Neural cell (in vitro differentiated cells): ENCODE measurements around the gene SH3GL3. TPM values are rescaled to one million over a fixed set of nuclear protein-coding genes. Genes with fewer than 3 reads are reported as not detected.

ENCODE experiments used
- H2AFZ ChIP-seq: fragments of 200-600, 300-800 bp; sonication (generic), shearing (Covaris generic); 2 replicates; pipeline ENCODE4 v1.6.0; 2014; ENCODE audit warnings: low read depth, mild to moderate bottlenecking, antibody characterized with exemption, low read length, moderate library complexity
- H3F3A ChIP-seq: fragments of 200-600 bp; shearing (Covaris generic); 2 replicates; pipeline ENCODE4 v1.6.1; 2016; ENCODE audit warnings: mild to moderate bottlenecking, moderate library complexity, mixed read lengths, antibody characterized with exemption, low read length; ENCODE audit not compliant: insufficient read depth, poor library complexity, severe bottlenecking
- H3K27ac ChIP-seq: fragments of 200-600, 300-800 bp; sonication (generic), shearing (Covaris generic); 2 replicates; pipeline ENCODE4 v1.5.1; 2014; ENCODE audit warnings: mild to moderate bottlenecking, low read length, moderate library complexity
- H3K27me3 ChIP-seq: fragments of 300-800, 200-600 bp; sonication (generic), shearing (Covaris generic); 2 replicates; pipeline ENCODE4 v1.6.0; 2014; ENCODE audit warnings: mild to moderate bottlenecking, low read depth, low read length, moderate library complexity; ENCODE audit not compliant: insufficient read depth
- H3K36me3 ChIP-seq: fragments of 300-800, 200-600 bp; sonication (generic), shearing (Covaris generic); 2 replicates; pipeline ENCODE4 v1.5.1; 2014; ENCODE audit warnings: mild to moderate bottlenecking, antibody characterized with exemption, low read length, moderate library complexity; ENCODE audit not compliant: insufficient read depth
- H3K4me2 ChIP-seq: fragments of 300-800, 200-600 bp; sonication (generic), shearing (Covaris generic); 2 replicates; pipeline ENCODE4 v1.6.0; 2014; ENCODE audit warnings: mild to moderate bottlenecking, low read length
- H3K4me3 ChIP-seq: fragments of 300-800, 200-600 bp; sonication (generic), shearing (Covaris generic); 2 replicates; pipeline ENCODE4 v1.5.1; 2014; ENCODE audit warnings: mild to moderate bottlenecking, low read length, moderate library complexity
- H3K79me2 ChIP-seq: fragments of 200-600 bp; shearing (Covaris generic); replicated peaks from 2 replicates; pipeline ENCODE4 v1.6.0; 2014; ENCODE audit warnings: mild to moderate bottlenecking, low read length, moderate library complexity; ENCODE audit not compliant: insufficient read depth
- H3K9ac ChIP-seq: fragments of 300-800, 200-600 bp; sonication (generic), shearing (Covaris generic); 2 replicates; pipeline ENCODE4 v1.6.1; 2016; ENCODE audit warnings: mild to moderate bottlenecking, low read length, mixed read lengths
- H3K9me2 ChIP-seq: fragments of 200-600 bp; shearing (Covaris generic); 2 replicates; pipeline ENCODE4 v1.6.1; 2016; ENCODE audit warnings: mild to moderate bottlenecking, low read length, mixed read lengths; ENCODE audit not compliant: insufficient read depth
- H3K9me3 ChIP-seq: fragments of 200-600, 300-800 bp; sonication (generic), shearing (Covaris generic); 2 replicates; pipeline ENCODE4 v1.6.1; 2016; ENCODE audit warnings: mild to moderate bottlenecking, mixed run types, low read length, moderate library complexity, mixed read lengths
- H4K20me1 ChIP-seq: fragments of 200-600 bp; shearing (Covaris generic); 2 replicates; pipeline ENCODE4 v1.6.1; 2016; ENCODE audit warnings: mild to moderate bottlenecking, mixed run types; ENCODE audit not compliant: insufficient read depth
- CTCF ChIP-seq: fragments of 450-650 bp; IDR thresholded peaks from 2 replicates; pipeline ENCODE4 v1.5.1; 2014; ENCODE audit warnings: antibody characterized with exemption, mild to moderate bottlenecking, moderate library complexity; ENCODE audit not compliant: poor library complexity, severe bottlenecking
- EP300 ChIP-seq: fragments of 450-650 bp; conservative IDR thresholded peaks from 2 replicates; pipeline ENCODE4 v1.6.1; 2014; ENCODE audit warnings: antibody characterized with exemption, mild to moderate bottlenecking, moderate library complexity; ENCODE audit not compliant: poor library complexity, severe bottlenecking
- EZH2 ChIP-seq: fragments of 200-600, 300-800 bp; shearing (Covaris generic), sonication (generic); IDR thresholded peaks from 2 replicates; pipeline ENCODE4 v1.6.1; 2014; ENCODE audit warnings: antibody characterized with exemption, low read length, borderline replicate concordance, mild to moderate bottlenecking; ENCODE audit not compliant: insufficient read depth, poor library complexity, severe bottlenecking
- MXI1 ChIP-seq: fragments of 450-650 bp; conservative IDR thresholded peaks from 2 replicates; pipeline ENCODE4 v1.6.1; 2014; ENCODE audit warnings: antibody characterized with exemption, mild to moderate bottlenecking; ENCODE audit not compliant: poor library complexity, severe bottlenecking
- POLR2AphosphoS5 ChIP-seq: IDR thresholded peaks from 2 replicates; pipeline ENCODE4 v1.6.1; 2012
- SMC3 ChIP-seq: fragments of 450-650 bp; conservative IDR thresholded peaks from 2 replicates; pipeline ENCODE4 v1.6.1; 2014; ENCODE audit warnings: antibody characterized with exemption, mild to moderate bottlenecking, moderate library complexity; ENCODE audit not compliant: poor library complexity
- polyA plus RNA-seq: library from polyadenylated mRNA; depleted of rRNA; stranded (reverse); fragments of >200 nt; gene quantifications from 2 replicates; pipeline ENCODE4 v1.2.3, GENCODE V29; 2014
- TF ChIP-seq, protein P1 (sequence below): IDR thresholded peaks from 2 replicates; pipeline ENCODE4 v1.6.1; 2012; ENCODE audit warnings: borderline replicate concordance

Gene SH3GL3
- polyA plus RNA-seq, 1 donor from 2014 or later = 104 TPM

- TF ChIP-seq MXI1 (no peak), CTCF (no peak), SMC3 (no peak), EP300 (no peak)
- TF ChIP-seq, protein P1, sequence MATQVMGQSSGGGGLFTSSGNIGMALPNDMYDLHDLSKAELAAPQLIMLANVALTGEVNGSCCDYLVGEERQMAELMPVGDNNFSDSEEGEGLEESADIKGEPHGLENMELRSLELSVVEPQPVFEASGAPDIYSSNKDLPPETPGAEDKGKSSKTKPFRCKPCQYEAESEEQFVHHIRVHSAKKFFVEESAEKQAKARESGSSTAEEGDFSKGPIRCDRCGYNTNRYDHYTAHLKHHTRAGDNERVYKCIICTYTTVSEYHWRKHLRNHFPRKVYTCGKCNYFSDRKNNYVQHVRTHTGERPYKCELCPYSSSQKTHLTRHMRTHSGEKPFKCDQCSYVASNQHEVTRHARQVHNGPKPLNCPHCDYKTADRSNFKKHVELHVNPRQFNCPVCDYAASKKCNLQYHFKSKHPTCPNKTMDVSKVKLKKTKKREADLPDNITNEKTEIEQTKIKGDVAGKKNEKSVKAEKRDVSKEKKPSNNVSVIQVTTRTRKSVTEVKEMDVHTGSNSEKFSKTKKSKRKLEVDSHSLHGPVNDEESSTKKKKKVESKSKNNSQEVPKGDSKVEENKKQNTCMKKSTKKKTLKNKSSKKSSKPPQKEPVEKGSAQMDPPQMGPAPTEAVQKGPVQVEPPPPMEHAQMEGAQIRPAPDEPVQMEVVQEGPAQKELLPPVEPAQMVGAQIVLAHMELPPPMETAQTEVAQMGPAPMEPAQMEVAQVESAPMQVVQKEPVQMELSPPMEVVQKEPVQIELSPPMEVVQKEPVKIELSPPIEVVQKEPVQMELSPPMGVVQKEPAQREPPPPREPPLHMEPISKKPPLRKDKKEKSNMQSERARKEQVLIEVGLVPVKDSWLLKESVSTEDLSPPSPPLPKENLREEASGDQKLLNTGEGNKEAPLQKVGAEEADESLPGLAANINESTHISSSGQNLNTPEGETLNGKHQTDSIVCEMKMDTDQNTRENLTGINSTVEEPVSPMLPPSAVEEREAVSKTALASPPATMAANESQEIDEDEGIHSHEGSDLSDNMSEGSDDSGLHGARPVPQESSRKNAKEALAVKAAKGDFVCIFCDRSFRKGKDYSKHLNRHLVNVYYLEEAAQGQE = no peak
- no peaks in the 10 kb centered on the region for H3K79me2 ChIP-seq
- no peak overlapping the region for H3K4me3 ChIP-seq
- H3K9me2 ChIP-seq = no peaks in the 10 kb centered on the region
- no peak overlapping the region for H3K4me2 ChIP-seq
- no peaks in the 10 kb centered on the region for H3K9me3 ChIP-seq
- no peak overlapping the region for H3K9ac ChIP-seq
- no peaks in the 10 kb centered on the region for H4K20me1 ChIP-seq
- no peak overlapping the region for H2AFZ ChIP-seq
- H3K27me3 ChIP-seq = no peaks in the 10 kb centered on the region
- H3F3A ChIP-seq = no peaks in the 10 kb centered on the region
- no peak overlapping the region for H3K27ac ChIP-seq
- no peaks in the 10 kb centered on the region for H3K36me3 ChIP-seq
Observed at GRCh38 chr15:83598031-83598430, 150.9 kb downstream of the SH3GL3 start.

GRCh38 chr15:83602021-83602420 lies 154.9 kb downstream of the SH3GL3 start:
- no peak overlapping the region for H2AFZ ChIP-seq
- H3K27me3 ChIP-seq = no peaks in the 10 kb centered on the region
- H3K4me2 ChIP-seq = no peak overlapping the region
- no peaks in the 10 kb centered on the region for H4K20me1 ChIP-seq
- no peak overlapping the region for H3K27ac ChIP-seq
- H3K9me2 ChIP-seq = no peaks in the 10 kb centered on the region
- H3K36me3 ChIP-seq = no peaks in the 10 kb centered on the region
- no peaks in the 10 kb centered on the region for H3K79me2 ChIP-seq
- H3F3A ChIP-seq = no peaks in the 10 kb centered on the region
- H3K9me3 ChIP-seq = no peaks in the 10 kb centered on the region
- no peak overlapping the region for H3K4me3 ChIP-seq
- H3K9ac ChIP-seq = no peak overlapping the region
- TF ChIP-seq EZH2 = no peak
- TF ChIP-seq, protein P1 = no peak
- TF ChIP-seq CTCF = no peak
- no peak for TF ChIP-seq MXI1
- no peak for TF ChIP-seq POLR2AphosphoS5
- no peak for TF ChIP-seq EP300
- no peak for TF ChIP-seq SMC3
